DMS53 (cell line): Measurements from ENCODE around the gene MRGPRX4.

Source experiments
- DNase-seq: peaks from one replicate; lab custom pipeline; 2025; lab: John Stamatoyannopoulos, UW

The MRGPRX4 gene

DNA sequence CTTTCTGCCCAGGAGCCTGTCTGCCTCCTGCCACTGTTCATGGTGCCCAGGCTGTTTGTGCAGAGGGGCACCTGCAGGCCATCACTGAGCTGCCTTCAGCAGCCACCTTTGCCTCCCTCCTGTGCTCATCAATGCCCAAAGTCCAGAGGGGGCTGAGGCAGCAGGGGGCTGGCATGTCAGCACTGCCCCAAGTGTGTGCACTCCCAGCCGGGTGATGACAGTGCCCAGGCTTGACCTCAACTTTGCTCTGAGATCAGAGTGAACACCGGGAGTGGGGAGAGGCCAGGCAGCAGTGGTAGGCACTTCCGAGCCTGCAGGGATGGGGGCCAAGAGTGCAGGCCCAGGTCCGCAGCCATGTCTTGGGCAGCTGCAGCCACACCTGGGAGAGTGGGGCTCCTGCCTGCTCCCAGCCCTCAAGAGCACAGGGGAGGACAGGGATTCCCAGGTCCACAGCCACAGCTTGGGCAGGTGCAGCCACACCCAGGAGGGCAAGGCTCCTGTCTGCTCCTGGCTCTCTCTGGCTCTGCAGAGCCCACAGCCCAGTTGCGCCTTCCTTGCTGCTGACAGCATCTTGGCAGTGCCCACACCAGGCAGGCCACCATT lies 48.7 kb downstream of the MRGPRX4 start:
- DNase-seq: no peak

DNA sequence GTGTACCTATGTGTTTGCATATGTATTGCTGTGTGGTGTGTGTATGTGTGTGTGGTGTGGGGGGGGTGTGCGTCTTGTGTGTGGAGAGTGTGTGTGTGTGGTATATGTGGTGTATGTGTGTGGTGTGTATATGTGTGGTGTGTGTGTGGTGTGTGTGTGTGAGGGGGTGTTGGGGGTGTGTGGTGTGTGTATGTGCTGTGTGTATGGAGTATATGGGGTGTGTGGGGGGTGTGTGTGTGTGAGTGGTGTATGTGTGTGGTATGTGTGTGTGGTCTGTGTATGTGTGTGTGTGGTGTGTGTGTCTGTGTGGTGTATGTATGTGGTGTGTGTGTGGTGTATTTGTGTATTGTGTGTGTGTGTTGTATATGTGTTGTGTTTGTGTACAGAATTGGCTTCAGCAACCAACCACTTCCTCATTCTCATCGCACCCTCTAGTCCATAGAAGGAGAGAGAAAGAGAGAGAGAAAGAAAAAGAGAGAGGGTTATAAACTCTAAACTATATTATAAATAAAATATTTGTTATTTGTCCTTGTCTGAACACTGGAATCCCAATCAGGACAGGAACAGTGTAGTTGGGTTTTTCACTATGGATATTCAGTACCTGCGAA lies 50.3 kb downstream of the MRGPRX4 start:
- no peak for DNase-seq
